GM18508 (cell line): ENCODE measurements around the gene ELAVL3.
"Not testable (repeated sequence)": the region's sequence is repeated elsewhere in the genome, so short reads cannot be mapped to it uniquely, and the experiment has no call there.

Source experiments
- ATAC-seq: cut with Tn5 transposase; IDR thresholded peaks from one replicate; pipeline ENCODE4 v1.9.1; 2021; ENCODE audit warnings: moderate number of reproducible peaks; ENCODE audit not compliant: insufficient read depth, unreplicated experiment

Gene ELAVL3

GRCh38 chr19:11416346-11417052 is 64.3 kb downstream of the ELAVL3 start:
- ATAC-seq, result no peak

- ATAC-seq, result no peak
These were observed 66.3 kb downstream of the ELAVL3 start for GRCh38 chr19:11414544-11414943.

GRCh38 chr19:11410682-11411081 is 70.2 kb downstream of the ELAVL3 start:
- ATAC-seq, result no peak

- no peak for ATAC-seq
These were observed 72.3 kb downstream of the ELAVL3 start for GRCh38 chr19:11408591-11408990.

GRCh38 chr19:11406703-11407236 is 74.1 kb downstream of the ELAVL3 start:
- ATAC-seq, result not testable (repeated sequence)

GRCh38 chr19:11405846-11406643 is 74.8 kb downstream of the ELAVL3 start:
- ATAC-seq, result no peak

GRCh38 chr19:11404588-11405222 is 76.1 kb downstream of the ELAVL3 start:
- ATAC-seq, result no peak

- no peak for ATAC-seq
These were observed 78.9 kb downstream of the ELAVL3 start for GRCh38 chr19:11401808-11402543.
